ENCODE results near the gene FGD6.

FGD6 gene

DNA sequence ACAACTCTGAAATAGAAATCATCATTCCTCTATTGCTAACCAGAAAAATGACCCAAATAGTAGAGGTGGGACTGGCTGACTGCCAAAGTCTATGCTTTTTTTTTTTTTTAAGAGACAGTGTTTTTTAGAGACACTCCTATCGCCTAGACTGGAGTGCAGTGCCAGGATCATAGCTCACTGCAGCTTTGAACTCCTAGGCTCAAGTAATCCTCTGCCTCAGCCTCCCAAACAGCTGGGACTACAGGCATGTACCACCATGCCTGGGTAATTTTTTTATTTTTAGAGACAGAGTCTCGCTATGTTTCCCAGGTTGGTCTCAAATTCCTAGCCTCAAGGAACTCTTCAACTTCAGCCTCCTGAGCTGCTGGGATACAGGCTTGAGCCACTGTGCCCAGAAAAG, 163.1 kb downstream of the FGD6 start:
- peaks cover 86 to 100% (median 98%) of the 10 kb centered on the region in 11 experiments for H3K36me3 ChIP-seq
- H3K9me3 ChIP-seq (replicated peaks in 1 of 11) = no peaks in the 10 kb centered on the region
- no peaks in the 10 kb centered on the region; a peak in 1 of 22 replicates for H4K20me1 ChIP-seq
- no peaks in the 10 kb centered on the region for H3K4me1 ChIP-seq
- H3K27ac ChIP-seq = no peak overlapping the region
- H3K9ac ChIP-seq = no peak overlapping the region
- H3K4me2 ChIP-seq = no peak overlapping the region
- TF ChIP-seq Cebpa-rat (IDR thresholded peaks at IDR 0.05) = no peak
- no peak overlapping the region for H3K4me3 ChIP-seq
- H3K27me3 ChIP-seq = no peaks in the 10 kb centered on the region

DNA sequence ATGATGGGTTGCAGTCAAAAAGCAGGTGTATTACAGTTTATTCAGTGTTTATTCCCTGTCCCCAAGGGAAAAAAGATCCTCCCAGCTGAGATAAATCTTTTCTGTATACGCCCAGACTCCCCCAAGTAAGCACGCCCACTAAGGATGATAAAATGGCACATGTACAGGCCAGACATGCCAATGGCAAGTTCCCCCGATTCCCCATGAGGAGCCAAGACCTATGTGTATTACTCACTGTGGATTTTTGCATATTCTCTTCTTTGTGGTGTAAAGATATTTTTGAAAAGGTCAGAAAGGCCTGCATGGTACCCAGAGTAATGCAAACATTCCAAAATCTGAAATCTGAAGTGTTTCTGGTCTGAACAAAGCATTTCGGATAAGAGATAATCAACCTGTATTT, 166.0 kb downstream of the FGD6 start:
- Histone ChIP-seq H3K4me3 (no peak overlapping the region), H3K27me3 (no peaks in the 10 kb centered on the region), H3K36me3 (peaks cover 85 to 100% (median 98%) of the 10 kb centered on the region in 11 experiments), H3K9ac (no peak overlapping the region), H3K4me2 (no peak overlapping the region), H4K20me1 (no peaks in the 10 kb centered on the region), H3K27ac (no peak overlapping the region), H3K9me3 (replicated peaks in 1 of 11) (no peaks in the 10 kb centered on the region), H3K4me1 (no peaks in the 10 kb centered on the region)
- no peak for TF ChIP-seq Cebpa-rat (IDR thresholded peaks at IDR 0.05)

DNA sequence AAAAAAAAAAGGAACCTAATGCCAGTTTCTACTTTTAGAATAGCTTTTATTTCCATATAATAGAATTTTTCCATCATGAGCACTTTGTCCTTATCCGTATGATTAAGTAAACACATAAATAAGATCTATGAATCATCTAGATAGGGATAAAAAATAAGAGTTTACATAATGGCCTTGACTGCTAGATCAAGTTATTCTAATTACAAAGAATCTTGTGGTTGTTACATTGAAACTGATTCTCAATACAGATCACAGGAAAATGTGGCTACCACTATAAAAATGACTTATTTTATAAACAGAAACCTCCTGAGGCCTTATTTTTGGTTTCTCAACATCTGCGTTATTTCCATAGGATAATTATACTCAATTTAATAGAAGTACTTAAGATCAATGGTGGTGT, 179.4 kb downstream of the FGD6 start:
- TF ChIP-seq Cebpa-rat (IDR thresholded peaks at IDR 0.05) = no peak
- H3K4me2 ChIP-seq = no peak overlapping the region
- no peaks in the 10 kb centered on the region for H3K9me3 ChIP-seq (replicated peaks in 1 of 11)
- peaks cover 0 to 7% (median 0%) of the 10 kb centered on the region in 11 experiments; a peak in 3 of 22 replicates for H4K20me1 ChIP-seq
- no peak overlapping the region for H3K27ac ChIP-seq
- no peaks in the 10 kb centered on the region for H3K27me3 ChIP-seq
- H3K4me3 ChIP-seq = no peak overlapping the region
- no peak overlapping the region for H3K9ac ChIP-seq
- peaks cover 84 to 100% (median 96%) of the 10 kb centered on the region in 11 experiments for H3K36me3 ChIP-seq
- H3K4me1 ChIP-seq = peaks cover 0 to 14% (median 0%) of the 10 kb centered on the region in 10 experiments; a peak in 3 of 20 replicates

DNA sequence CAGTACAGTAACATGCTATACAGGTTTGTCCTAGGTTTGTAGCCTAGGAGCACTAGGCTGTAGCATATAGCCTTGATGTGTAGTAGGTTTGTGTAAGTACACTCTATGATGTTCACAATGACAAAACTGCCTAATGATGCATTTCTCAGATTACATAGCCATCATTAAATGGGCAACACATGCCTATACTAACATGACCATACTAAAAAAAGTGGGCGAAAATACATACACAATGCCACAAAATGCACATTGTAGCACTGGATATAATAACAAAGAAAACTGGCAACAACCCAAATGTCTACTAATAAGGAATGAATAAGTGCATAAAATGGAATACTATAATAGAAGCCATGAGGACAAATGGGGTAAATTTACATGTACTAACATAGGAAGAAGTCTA, 182.5 kb downstream of the FGD6 start:
- Histone ChIP-seq H3K27ac (no peak overlapping the region), H3K9me3 (replicated peaks in 1 of 11) (no peaks in the 10 kb centered on the region)

More for the DNA sequence above, 182.5 kb downstream of the FGD6 start:
- H3K4me2 ChIP-seq = no peak overlapping the region
- no peak for TF ChIP-seq Cebpa-rat (IDR thresholded peaks at IDR 0.05)
- H4K20me1 ChIP-seq = peaks cover 0 to 7% (median 0%) of the 10 kb centered on the region in 11 experiments; a peak in 3 of 22 replicates
- H3K4me1 ChIP-seq = peaks cover 0 to 14% (median 0%) of the 10 kb centered on the region in 10 experiments; a peak in 3 of 20 replicates
- H3K4me3 ChIP-seq = no peak overlapping the region
- peaks cover 81 to 100% (median 94%) of the 10 kb centered on the region in 11 experiments for H3K36me3 ChIP-seq
- H3K9ac ChIP-seq = no peak overlapping the region
- H3K27me3 ChIP-seq = no peaks in the 10 kb centered on the region

All from BLaER1 treated with 17β-estradiol and CSF1 and Interleukin-3, amounts not matched to agents 10 nM and 100 nM (cell line).